Activated CD8-positive, alpha-beta memory T cell treated with anti-CD3 and anti-CD28 coated beads for 36 hours (primary cell): Measurements from ENCODE around the gene SFTPB. TPM values are rescaled to one million over a fixed set of nuclear protein-coding genes. Genes with fewer than 3 reads are reported as not detected.

Experiments used
- total RNA-seq, 2 experiments: library from RNA; stranded (reverse); gene quantifications; one replicate each; pipeline ENCODE4 v1.2.3, GENCODE V29; 2021

SFTPB gene
- total RNA-seq, 2 experiments from 2014 or later: not detected

Other genes starting within 250 kb of the SFTPB start
- gene SH2D6, start 249.5 kb downstream of the SFTPB start, total RNA-seq: under 1 TPM; 0.36 to 0.88 TPM
- 100 to 1,000 TPM; 396 to 417 TPM for gene MAT2A, start 129.0 kb downstream of the SFTPB start, total RNA-seq
- 10 to 100 TPM; 23.2 to 24.1 TPM for gene GGCX, start 106.7 kb downstream of the SFTPB start, total RNA-seq
- gene VAMP8, start 90.6 kb downstream of the SFTPB start, total RNA-seq: 10 to 100 TPM; 86.8 to 96.8 TPM
- 10 to 100 TPM; 24.4 to 25.7 TPM for gene VAMP5, start 83.8 kb downstream of the SFTPB start, total RNA-seq
- gene RNF181, start 72.5 kb downstream of the SFTPB start, total RNA-seq: 100 to 1,000 TPM in 1 of 2 experiments, 10 to 100 TPM in 1; 98.9 to 104 TPM
- 1 to 10 TPM; 3.9 to 4.4 TPM for gene TMEM150A, start 65.5 kb downstream of the SFTPB start, total RNA-seq
- 10 to 100 TPM; 23.7 to 27.0 TPM for gene C2orf68, start 56.1 kb downstream of the SFTPB start, total RNA-seq
- gene USP39, start 52.0 kb downstream of the SFTPB start, total RNA-seq: 100 to 1,000 TPM; 105 to 110 TPM
- 10 to 100 TPM; 18.6 to 22.1 TPM for gene GNLY, start 26.2 kb upstream of the SFTPB start, total RNA-seq
- gene ATOH8, start 85.8 kb upstream of the SFTPB start, total RNA-seq: not detected
- 10 to 100 TPM; 11.5 to 11.6 TPM for gene ST3GAL5, start 220.8 kb upstream of the SFTPB start, total RNA-seq